Hepatocyte (in vitro differentiated cells): ENCODE measurements around the gene DRAP1. TPM values are rescaled to one million over a fixed set of nuclear protein-coding genes. Genes with fewer than 3 reads are reported as not detected.

Source experiments
- DNase-seq: peaks from one replicate; pipeline ENCODE4 v3.0.0-alpha.2; 2016; ENCODE audit warnings: low spot score
- H2AFZ ChIP-seq: fragments of 200-600 bp; sonication (generic); 2 replicates; pipeline ENCODE4 v1.6.0; 2016; ENCODE audit warnings: antibody characterized with exemption, mild to moderate bottlenecking
- H3K27ac ChIP-seq: fragments of 200-600 bp; sonication (generic); 2 replicates; pipeline ENCODE4 v1.5.1; 2016; ENCODE audit warnings: mild to moderate bottlenecking
- H3K27me3 ChIP-seq: fragments of 200-600 bp; sonication (generic); 2 replicates; pipeline ENCODE4 v1.6.1; 2016
- H3K36me3 ChIP-seq: fragments of 200-600 bp; sonication (generic); replicated peaks from 2 replicates; pipeline ENCODE4 v1.5.1; 2016; ENCODE audit warnings: low read depth; ENCODE audit not compliant: insufficient read depth
- H3K4me1 ChIP-seq: fragments of 200-600 bp; sonication (generic); 2 replicates; pipeline ENCODE4 v1.5.1; 2016; ENCODE audit warnings: mild to moderate bottlenecking, moderate library complexity; ENCODE audit not compliant: insufficient read depth
- H3K4me2 ChIP-seq: fragments of 200-600 bp; sonication (generic); 2 replicates; pipeline ENCODE4 v1.6.0; 2016
- H3K4me3 ChIP-seq: fragments of 200-600 bp; sonication (generic); 2 replicates; pipeline ENCODE4 v1.5.1; 2016; ENCODE audit warnings: mild to moderate bottlenecking
- H3K79me2 ChIP-seq: fragments of 200-600 bp; sonication (generic); 2 replicates; pipeline ENCODE4 v1.6.0; 2017; ENCODE audit warnings: mild to moderate bottlenecking
- H3K9me2 ChIP-seq: fragments of 200-600 bp; sonication (generic); replicated peaks from 2 replicates; pipeline ENCODE4 v1.6.0; 2017; ENCODE audit warnings: mild to moderate bottlenecking; ENCODE audit not compliant: insufficient read depth
- H3K9me3 ChIP-seq: fragments of 200-600 bp; sonication (generic); 2 replicates; pipeline ENCODE4 v1.5.1; 2016; ENCODE audit warnings: low read depth, mild to moderate bottlenecking
- H4K20me1 ChIP-seq: fragments of 200-600 bp; sonication (generic); 2 replicates; pipeline ENCODE4 v1.6.0; 2016; ENCODE audit warnings: mild to moderate bottlenecking; ENCODE audit not compliant: insufficient read depth, poor library complexity, severe bottlenecking
- CTCF ChIP-seq: fragments of 200-600 bp; sonication (generic); IDR thresholded peaks from 2 replicates; pipeline ENCODE4 v1.5.1; 2016; ENCODE audit warnings: antibody characterized with exemption, mild to moderate bottlenecking; ENCODE audit not compliant: poor library complexity
- EZH2 ChIP-seq: fragments of 200-600 bp; sonication (generic); IDR thresholded peaks from 2 replicates; pipeline ENCODE4 v1.6.1; 2016; ENCODE audit warnings: antibody characterized with exemption, mild to moderate bottlenecking, borderline replicate concordance
- EZH2phosphoT487 ChIP-seq: fragments of 200-600 bp; sonication (generic); IDR thresholded peaks from one replicate; pipeline ENCODE4 v1.6.1; 2018; ENCODE audit warnings: antibody characterized with exemption, mild to moderate bottlenecking, low read depth, moderate library complexity; ENCODE audit not compliant: unreplicated experiment, severe bottlenecking
- WGBS: methylation state at CpG from one replicate; pipeline ENCODE4 v1.1.6; 2016; ENCODE audit warnings: low lambda C conversion rate; ENCODE audit errors: missing lambda C conversion rate; 5-methylcytosine and 5-hydroxymethylcytosine counted together
- polyA plus RNA-seq: library from polyadenylated mRNA; unstranded; fragments of >200 nt; fragmentation: Nextera tagmentation; extraction: Ambion mirVana; gene quantifications from 2 replicates; pipeline ENCODE4 v1.2.1, GENCODE V29; 2016
- total RNA-seq: library from RNA; depleted of rRNA; stranded (reverse); fragments of >200 nt; gene quantifications from 2 replicates; pipeline ENCODE4 v1.2.3, GENCODE V29; 2014

DRAP1 gene
- total and polyA plus RNA-seq, 2 experiments from 2014 or later, result 59.1 to 158 TPM

- no peak overlapping the region for H3K4me2 ChIP-seq
- 70% methylated on average over 6 of the region's 6 CpGs for WGBS
- peaks cover 4% of the 10 kb centered on the region for H3K4me1 ChIP-seq
These were observed 32.9 kb downstream of the DRAP1 start for GRCh38 chr11:65952052-65952521.

GRCh38 chr11:65953471-65953870, 34.2 kb downstream of the DRAP1 start:
- no peaks in the 10 kb centered on the region for H3K27me3 ChIP-seq
- no peaks in the 10 kb centered on the region for H3K9me2 ChIP-seq
- H3K36me3 ChIP-seq, result no peaks in the 10 kb centered on the region
- H3K79me2 ChIP-seq, result no peaks in the 10 kb centered on the region
- no peak for TF ChIP-seq EZH2
- no peak for TF ChIP-seq CTCF
- TF ChIP-seq EZH2phosphoT487, result no peak
- no peaks in the 10 kb centered on the region for H4K20me1 ChIP-seq
- H3K4me3 ChIP-seq, result no peak overlapping the region
- 86% methylated on average over 19 of the region's 20 CpGs for WGBS
- H3K9me3 ChIP-seq, result no peaks in the 10 kb centered on the region
- peaks cover 4% of the 10 kb centered on the region for H3K4me1 ChIP-seq
- no peak overlapping the region for H2AFZ ChIP-seq
- H3K27ac ChIP-seq, result no peak overlapping the region
- no peak for DNase-seq
- H3K4me2 ChIP-seq, result no peak overlapping the region

More at GRCh38 chr11:65952052-65952521, 32.9 kb downstream of the DRAP1 start:
- Histone ChIP-seq H3K36me3 (no peaks in the 10 kb centered on the region), H3K9me2 (no peaks in the 10 kb centered on the region), H3K79me2 (no peaks in the 10 kb centered on the region), H3K9me3 (no peaks in the 10 kb centered on the region), H4K20me1 (no peaks in the 10 kb centered on the region), H3K27ac (no peak overlapping the region), H3K4me3 (no peak overlapping the region), H2AFZ (no peak overlapping the region), H3K27me3 (no peaks in the 10 kb centered on the region)
- no peak for DNase-seq
- no peak for TF ChIP-seq EZH2
- no peak for TF ChIP-seq CTCF
- TF ChIP-seq EZH2phosphoT487, result no peak

GRCh38 chr11:65954771-65955170, 35.5 kb downstream of the DRAP1 start:
- no peak overlapping the region for H3K4me2 ChIP-seq
- H3K9me3 ChIP-seq, result no peaks in the 10 kb centered on the region
- 78% methylated on average over 8 of the region's 8 CpGs for WGBS
- H3K36me3 ChIP-seq, result no peaks in the 10 kb centered on the region
- H3K4me3 ChIP-seq, result no peak overlapping the region
- DNase-seq, result no peak
- H2AFZ ChIP-seq, result no peak overlapping the region
- H3K9me2 ChIP-seq, result no peaks in the 10 kb centered on the region
- no peaks in the 10 kb centered on the region for H4K20me1 ChIP-seq
- H3K4me1 ChIP-seq, result peaks cover 4% of the 10 kb centered on the region
- TF ChIP-seq CTCF, result no peak
- TF ChIP-seq EZH2, result no peak
- TF ChIP-seq EZH2phosphoT487, result no peak
- no peak overlapping the region for H3K27ac ChIP-seq
- H3K27me3 ChIP-seq, result no peaks in the 10 kb centered on the region
- H3K79me2 ChIP-seq, result no peaks in the 10 kb centered on the region

GRCh38 chr11:65958291-65958690, 39.1 kb downstream of the DRAP1 start:
- H3K4me1 ChIP-seq, result peaks cover 10% of the 10 kb centered on the region
- H3K9me3 ChIP-seq, result no peaks in the 10 kb centered on the region
- no peaks in the 10 kb centered on the region for H3K36me3 ChIP-seq
- peaks cover 3% of the 10 kb centered on the region for H4K20me1 ChIP-seq
- DNase-seq, result no peak
- no peaks in the 10 kb centered on the region for H3K9me2 ChIP-seq
- WGBS, result 75% methylated on average over 4 of the region's 4 CpGs
- H3K4me3 ChIP-seq, result no peak overlapping the region
- no peaks in the 10 kb centered on the region for H3K27me3 ChIP-seq
- no peak overlapping the region for H3K27ac ChIP-seq
- H3K4me2 ChIP-seq, result no peak overlapping the region
- no peak for TF ChIP-seq EZH2
- no peak for TF ChIP-seq EZH2phosphoT487
- no peak for TF ChIP-seq CTCF
- peaks cover 17% of the 10 kb centered on the region for H3K79me2 ChIP-seq
- H2AFZ ChIP-seq, result no peak overlapping the region
